HL-60 (cell line): ENCODE measurements around the gene MRPS34.
A peak's percentile ranks its signal among the peaks of the same experiment; 100 is the strongest.

ENCODE experiments used
- DNase-seq, 2 experiments: peaks; one replicate each; pipeline ENCODE4 v3.0.0-alpha.2; 2010 to 2020; ENCODE audit warnings: low read depth in 1 of 2, low spot score in 1 of 2
- H3K27ac ChIP-seq: fragments of 250-450 bp; sonication (Bioruptor Pico); replicated peaks from 2 replicates; pipeline ENCODE4 v1.5.1; 2020; ENCODE audit warnings: mild to moderate bottlenecking, moderate library complexity
- H3K27me3 ChIP-seq: fragments of 250-450 bp; sonication (Bioruptor Pico); 2 replicates; pipeline ENCODE4 v1.5.1; 2021; ENCODE audit warnings: mild to moderate bottlenecking, moderate library complexity; ENCODE audit not compliant: insufficient read depth, poor library complexity, severe bottlenecking
- H3K4me3 ChIP-seq: replicated peaks from 2 replicates; pipeline ENCODE4 v1.5.1; 2011; ENCODE audit warnings: mild to moderate bottlenecking, control low read depth, low read length; ENCODE audit not compliant: insufficient read depth
- GABPA ChIP-seq: IDR thresholded peaks from 2 replicates; pipeline ENCODE4 v1.6.1; 2012; ENCODE audit warnings: low read depth
- POLR2AphosphoS5 ChIP-seq: IDR thresholded peaks from 2 replicates; pipeline ENCODE4 v1.6.1; 2012; ENCODE audit warnings: low read depth
- SPI1 ChIP-seq: IDR thresholded peaks from 2 replicates; pipeline ENCODE4 v1.6.1; 2012; ENCODE audit warnings: low read depth, mild to moderate bottlenecking, borderline replicate concordance
- TF ChIP-seq, protein P1 (sequence below): IDR thresholded peaks from one replicate; pipeline ENCODE4 v1.5.1; 2011; ENCODE audit warnings: low read length, control low read depth, inconsistent platforms; ENCODE audit not compliant: insufficient read depth
- TF ChIP-seq, protein P2 (sequence below): IDR thresholded peaks from 2 replicates; pipeline ENCODE4 v1.6.1; 2012; ENCODE audit warnings: low read depth; ENCODE audit not compliant: insufficient replicate concordance

The MRPS34 gene

DNA sequence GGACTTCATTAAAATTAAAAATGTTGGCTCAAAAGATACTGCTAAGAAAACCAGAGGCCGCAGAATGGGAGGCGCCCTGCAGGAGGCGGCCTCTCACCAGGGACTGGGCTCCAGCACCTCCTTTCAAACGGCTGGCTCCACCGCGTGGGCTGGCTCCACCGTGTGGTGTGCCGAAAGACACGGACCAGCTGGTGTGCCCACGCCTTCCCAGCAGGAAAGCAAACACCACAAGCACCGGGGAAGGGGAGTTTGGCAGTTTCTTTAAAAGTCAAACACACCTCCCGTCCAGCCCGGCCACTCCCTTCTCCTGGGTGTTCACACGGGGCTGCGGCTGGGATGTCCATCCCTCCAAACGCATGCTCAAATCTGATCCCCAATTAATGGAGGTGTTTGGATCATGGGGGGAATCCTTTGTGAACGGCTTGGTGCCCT lies 39.8 kb upstream of the MRPS34 start:
- Histone ChIP-seq H3K4me3 (no peak overlapping the region), H3K27ac (no peak overlapping the region), H3K27me3 (no peaks in the 10 kb centered on the region)
- TF ChIP-seq, protein P1, sequence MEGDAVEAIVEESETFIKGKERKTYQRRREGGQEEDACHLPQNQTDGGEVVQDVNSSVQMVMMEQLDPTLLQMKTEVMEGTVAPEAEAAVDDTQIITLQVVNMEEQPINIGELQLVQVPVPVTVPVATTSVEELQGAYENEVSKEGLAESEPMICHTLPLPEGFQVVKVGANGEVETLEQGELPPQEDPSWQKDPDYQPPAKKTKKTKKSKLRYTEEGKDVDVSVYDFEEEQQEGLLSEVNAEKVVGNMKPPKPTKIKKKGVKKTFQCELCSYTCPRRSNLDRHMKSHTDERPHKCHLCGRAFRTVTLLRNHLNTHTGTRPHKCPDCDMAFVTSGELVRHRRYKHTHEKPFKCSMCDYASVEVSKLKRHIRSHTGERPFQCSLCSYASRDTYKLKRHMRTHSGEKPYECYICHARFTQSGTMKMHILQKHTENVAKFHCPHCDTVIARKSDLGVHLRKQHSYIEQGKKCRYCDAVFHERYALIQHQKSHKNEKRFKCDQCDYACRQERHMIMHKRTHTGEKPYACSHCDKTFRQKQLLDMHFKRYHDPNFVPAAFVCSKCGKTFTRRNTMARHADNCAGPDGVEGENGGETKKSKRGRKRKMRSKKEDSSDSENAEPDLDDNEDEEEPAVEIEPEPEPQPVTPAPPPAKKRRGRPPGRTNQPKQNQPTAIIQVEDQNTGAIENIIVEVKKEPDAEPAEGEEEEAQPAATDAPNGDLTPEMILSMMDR = peak; percentile 64
- no peak for TF ChIP-seq SPI1
- TF ChIP-seq, protein P2, sequence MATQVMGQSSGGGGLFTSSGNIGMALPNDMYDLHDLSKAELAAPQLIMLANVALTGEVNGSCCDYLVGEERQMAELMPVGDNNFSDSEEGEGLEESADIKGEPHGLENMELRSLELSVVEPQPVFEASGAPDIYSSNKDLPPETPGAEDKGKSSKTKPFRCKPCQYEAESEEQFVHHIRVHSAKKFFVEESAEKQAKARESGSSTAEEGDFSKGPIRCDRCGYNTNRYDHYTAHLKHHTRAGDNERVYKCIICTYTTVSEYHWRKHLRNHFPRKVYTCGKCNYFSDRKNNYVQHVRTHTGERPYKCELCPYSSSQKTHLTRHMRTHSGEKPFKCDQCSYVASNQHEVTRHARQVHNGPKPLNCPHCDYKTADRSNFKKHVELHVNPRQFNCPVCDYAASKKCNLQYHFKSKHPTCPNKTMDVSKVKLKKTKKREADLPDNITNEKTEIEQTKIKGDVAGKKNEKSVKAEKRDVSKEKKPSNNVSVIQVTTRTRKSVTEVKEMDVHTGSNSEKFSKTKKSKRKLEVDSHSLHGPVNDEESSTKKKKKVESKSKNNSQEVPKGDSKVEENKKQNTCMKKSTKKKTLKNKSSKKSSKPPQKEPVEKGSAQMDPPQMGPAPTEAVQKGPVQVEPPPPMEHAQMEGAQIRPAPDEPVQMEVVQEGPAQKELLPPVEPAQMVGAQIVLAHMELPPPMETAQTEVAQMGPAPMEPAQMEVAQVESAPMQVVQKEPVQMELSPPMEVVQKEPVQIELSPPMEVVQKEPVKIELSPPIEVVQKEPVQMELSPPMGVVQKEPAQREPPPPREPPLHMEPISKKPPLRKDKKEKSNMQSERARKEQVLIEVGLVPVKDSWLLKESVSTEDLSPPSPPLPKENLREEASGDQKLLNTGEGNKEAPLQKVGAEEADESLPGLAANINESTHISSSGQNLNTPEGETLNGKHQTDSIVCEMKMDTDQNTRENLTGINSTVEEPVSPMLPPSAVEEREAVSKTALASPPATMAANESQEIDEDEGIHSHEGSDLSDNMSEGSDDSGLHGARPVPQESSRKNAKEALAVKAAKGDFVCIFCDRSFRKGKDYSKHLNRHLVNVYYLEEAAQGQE = no peak
- TF ChIP-seq GABPA = no peak
- TF ChIP-seq POLR2AphosphoS5 = no peak
- peak; percentile 41 to 70 for DNase-seq

DNA sequence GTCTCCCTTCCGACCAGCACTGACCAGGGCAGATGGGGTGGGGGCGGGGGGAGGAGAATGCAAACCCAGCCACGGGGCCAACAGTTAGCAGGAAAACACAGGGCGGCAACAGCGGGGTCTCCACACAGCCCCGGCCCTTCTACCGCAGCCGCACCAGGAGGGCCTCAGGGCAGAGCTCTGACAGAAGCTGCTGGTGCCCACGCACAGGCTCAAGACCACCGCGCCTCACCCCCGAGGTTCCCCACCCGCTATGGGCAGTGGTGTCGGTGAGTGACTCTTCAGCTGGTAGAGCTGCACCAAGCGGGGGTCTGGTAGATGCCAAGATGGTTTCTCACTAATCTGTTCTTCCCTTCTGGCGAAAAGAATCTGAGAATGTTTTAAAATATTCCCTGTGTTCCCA lies 37.6 kb upstream of the MRPS34 start:
- Histone ChIP-seq H3K4me3 (no peak overlapping the region), H3K27me3 (no peaks in the 10 kb centered on the region), H3K27ac (no peak overlapping the region)
- DNase-seq = no peak
- TF ChIP-seq SPI1 = no peak
- TF ChIP-seq, protein P1 = no peak
- TF ChIP-seq POLR2AphosphoS5 = no peak
- TF ChIP-seq GABPA = no peak
- TF ChIP-seq, protein P2 = no peak

DNA sequence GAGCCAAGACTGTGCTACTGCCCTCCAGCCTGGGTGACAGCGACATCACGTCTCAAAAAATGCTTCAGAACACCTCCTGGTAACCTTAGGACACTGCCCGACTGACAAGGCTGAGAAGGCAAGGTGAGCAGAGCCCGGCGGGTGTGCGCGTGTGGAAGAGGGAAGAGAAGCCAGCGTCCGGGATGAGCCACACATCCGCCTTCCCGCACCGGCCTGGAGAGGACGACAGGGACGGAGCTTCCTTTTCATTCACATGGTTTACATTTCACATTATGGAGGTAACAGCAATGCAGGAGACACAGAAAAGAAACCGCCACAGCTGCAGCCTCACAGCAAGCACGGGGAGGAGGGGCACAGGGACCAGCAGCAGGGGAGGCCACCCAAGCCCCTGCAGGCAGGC lies 37.2 kb upstream of the MRPS34 start:
- no peak for TF ChIP-seq GABPA
- TF ChIP-seq SPI1 = no peak
- TF ChIP-seq, protein P1 = no peak
- TF ChIP-seq POLR2AphosphoS5 = no peak
- TF ChIP-seq, protein P2 = no peak
- no peak for DNase-seq
- no peak overlapping the region for H3K27ac ChIP-seq
- H3K4me3 ChIP-seq = no peak overlapping the region
- H3K27me3 ChIP-seq = no peaks in the 10 kb centered on the region
